Suprapubic skin (tissue), 3 donors: ENCODE measurements around the gene EOGT.

Experiments used
- CTCF ChIP-seq, 2 donors: fragments of 200-600 bp in 1 of 2; fragments of 450-650 bp in 1 of 2; sonication (generic) in 1 of 2; IDR thresholded peaks; one replicate each; pipeline ENCODE4 v1.5.1; 2016 to 2019; ENCODE audit warnings: antibody characterized with exemption in 2 of 2, mild to moderate bottlenecking in 1 of 2, moderate library complexity in 1 of 2
- EP300 ChIP-seq: sonication (generic); formaldehyde crosslinking; IDR thresholded peaks from one replicate; pipeline ENCODE4 v1.6.1; 2017; ENCODE audit warnings: antibody characterized with exemption

- TF ChIP-seq CTCF (IDR thresholded peaks at IDR 0.05) (no peak), EP300 (no peak)
Observed at GRCh38 chr3:68963376-68963775, 50.1 kb downstream of the EOGT start.
